HEK293T (cell line): ENCODE data around the gene PTPRA.

ENCODE experiments used
- CTCF ChIA-PET: fragments of 350-600 bp; formaldehyde crosslinking; extraction: SDS; loops from one replicate; lab custom pipeline; 2021; ENCODE audit warnings: antibody characterized with exemption, inconsistent platforms; lab: Yijun Ruan, JAX
- POLR2A ChIA-PET: fragments of 350-600 bp; formaldehyde crosslinking; extraction: SDS; loops from one replicate; lab custom pipeline; 2020; ENCODE audit warnings: antibody characterized with exemption, inconsistent platforms; lab: Yijun Ruan, JAX
- DNase-seq: peaks from one replicate; pipeline ENCODE4 v3.0.0; 2012; ENCODE audit warnings: mixed read lengths; ENCODE audit errors: extremely low spot score
- ARNT ChIP-seq: fragments of 450-650 bp; IDR thresholded peaks from 2 replicates; pipeline ENCODE4 v1.6.1; 2017; ENCODE audit warnings: mild to moderate bottlenecking
- CTBP1 ChIP-seq: fragments of 450-650 bp; IDR thresholded peaks from 2 replicates; pipeline ENCODE4 v1.6.1; 2016; ENCODE audit warnings: borderline replicate concordance
- ELF4 ChIP-seq: fragments of 450-650 bp; IDR thresholded peaks from 2 replicates; pipeline ENCODE4 v1.6.1; 2017; ENCODE audit warnings: antibody characterized with exemption
- FOXA1 ChIP-seq: fragments of 450-650 bp; IDR thresholded peaks from 2 replicates; pipeline ENCODE4 v1.6.1; 2016; ENCODE audit warnings: mild to moderate bottlenecking
- FOXK2 ChIP-seq: fragments of 450-650 bp; IDR thresholded peaks from 2 replicates; pipeline ENCODE4 v1.6.1; 2016; ENCODE audit warnings: mild to moderate bottlenecking
- FOXM1 ChIP-seq: fragments of 450-650 bp; IDR thresholded peaks from 2 replicates; pipeline ENCODE4 v1.6.1; 2017; ENCODE audit warnings: mild to moderate bottlenecking, borderline replicate concordance
- HDGF ChIP-seq: fragments of 450-650 bp; IDR thresholded peaks from 2 replicates; pipeline ENCODE4 v1.6.1; 2017; ENCODE audit warnings: antibody characterized with exemption, borderline replicate concordance
- L3MBTL2 ChIP-seq: fragments of 450-650 bp; conservative IDR thresholded peaks from 2 replicates; pipeline ENCODE4 v1.6.1; 2016; ENCODE audit warnings: mild to moderate bottlenecking
- LEF1 ChIP-seq: fragments of 450-650 bp; IDR thresholded peaks from 2 replicates; pipeline ENCODE4 v1.6.1; 2017; ENCODE audit warnings: mild to moderate bottlenecking, borderline replicate concordance
- NFRKB ChIP-seq: fragments of 450-650 bp; IDR thresholded peaks from 2 replicates; pipeline ENCODE4 v1.6.1; 2016; ENCODE audit warnings: mild to moderate bottlenecking, moderate library complexity
- SP1 ChIP-seq: fragments of 450-650 bp; IDR thresholded peaks from 2 replicates; pipeline ENCODE4 v1.6.1; 2017
- SUZ12 ChIP-seq: fragments of 450-650 bp; IDR thresholded peaks from 2 replicates; pipeline ENCODE4 v1.6.1; 2016; ENCODE audit warnings: mild to moderate bottlenecking
- TARDBP ChIP-seq: fragments of 450-650 bp; IDR thresholded peaks from 2 replicates; pipeline ENCODE4 v1.6.1; 2016
- ZNF384 ChIP-seq: fragments of 450-650 bp; IDR thresholded peaks from 2 replicates; pipeline ENCODE4 v1.6.1; 2016
- TF ChIP-seq, protein P1 (sequence below): fragments of 450-650 bp; IDR thresholded peaks from 2 replicates; pipeline ENCODE4 v1.6.1; 2016

PTPRA gene

GRCh38 chr20:2835331-2835796, 37.9 kb upstream of the PTPRA start:
- DNase-seq: no peak
- CTCF ChIA-PET: no interaction called here
- POLR2A ChIA-PET: interaction anchor here (1.2 kb wide), 1 partner anchor 34 kb away, joined by 5 read pairs; no protein-coding TSS in a partner anchor

GRCh38 chr20:2836035-2836434, 37.2 kb upstream of the PTPRA start:
- ChIA-PET CTCF (no interaction called here), POLR2A (interaction anchor here (1.2 kb wide), 1 partner anchor 35 kb away, joined by 5 read pairs; no protein-coding TSS in a partner anchor)
- TF ChIP-seq FOXA1 (no peak), ELF4 (no peak), ZNF384 (no peak), L3MBTL2 (no peak), SP1 (no peak), HDGF (no peak), ARNT (no peak), FOXM1 (no peak)
- DNase-seq: no peak

More at GRCh38 chr20:2835331-2835796, 37.9 kb upstream of the PTPRA start:
- TF ChIP-seq ELF4: no peak
- TF ChIP-seq L3MBTL2: no peak
- TF ChIP-seq LEF1: no peak
- no peak for TF ChIP-seq ARNT
- TF ChIP-seq TARDBP: no peak
- TF ChIP-seq HDGF: no peak
- no peak for TF ChIP-seq CTBP1
- TF ChIP-seq FOXK2: no peak
- TF ChIP-seq SUZ12: no peak
- no peak for TF ChIP-seq SP1
- TF ChIP-seq, protein P1, sequence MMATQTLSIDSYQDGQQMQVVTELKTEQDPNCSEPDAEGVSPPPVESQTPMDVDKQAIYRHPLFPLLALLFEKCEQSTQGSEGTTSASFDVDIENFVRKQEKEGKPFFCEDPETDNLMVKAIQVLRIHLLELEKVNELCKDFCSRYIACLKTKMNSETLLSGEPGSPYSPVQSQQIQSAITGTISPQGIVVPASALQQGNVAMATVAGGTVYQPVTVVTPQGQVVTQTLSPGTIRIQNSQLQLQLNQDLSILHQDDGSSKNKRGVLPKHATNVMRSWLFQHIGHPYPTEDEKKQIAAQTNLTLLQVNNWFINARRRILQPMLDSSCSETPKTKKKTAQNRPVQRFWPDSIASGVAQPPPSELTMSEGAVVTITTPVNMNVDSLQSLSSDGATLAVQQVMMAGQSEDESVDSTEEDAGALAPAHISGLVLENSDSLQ: no peak
- TF ChIP-seq ZNF384: no peak
- no peak for TF ChIP-seq NFRKB
- TF ChIP-seq FOXM1: no peak

GRCh38 chr20:2837221-2837960, 35.9 kb upstream of the PTPRA start:
- ChIA-PET POLR2A (no interaction called here), CTCF (no interaction called here)
- DNase-seq: no peak
- TF ChIP-seq SUZ12: no peak
- no peak for TF ChIP-seq TARDBP
- no peak for TF ChIP-seq SP1
- TF ChIP-seq ZNF384: no peak

DNA sequence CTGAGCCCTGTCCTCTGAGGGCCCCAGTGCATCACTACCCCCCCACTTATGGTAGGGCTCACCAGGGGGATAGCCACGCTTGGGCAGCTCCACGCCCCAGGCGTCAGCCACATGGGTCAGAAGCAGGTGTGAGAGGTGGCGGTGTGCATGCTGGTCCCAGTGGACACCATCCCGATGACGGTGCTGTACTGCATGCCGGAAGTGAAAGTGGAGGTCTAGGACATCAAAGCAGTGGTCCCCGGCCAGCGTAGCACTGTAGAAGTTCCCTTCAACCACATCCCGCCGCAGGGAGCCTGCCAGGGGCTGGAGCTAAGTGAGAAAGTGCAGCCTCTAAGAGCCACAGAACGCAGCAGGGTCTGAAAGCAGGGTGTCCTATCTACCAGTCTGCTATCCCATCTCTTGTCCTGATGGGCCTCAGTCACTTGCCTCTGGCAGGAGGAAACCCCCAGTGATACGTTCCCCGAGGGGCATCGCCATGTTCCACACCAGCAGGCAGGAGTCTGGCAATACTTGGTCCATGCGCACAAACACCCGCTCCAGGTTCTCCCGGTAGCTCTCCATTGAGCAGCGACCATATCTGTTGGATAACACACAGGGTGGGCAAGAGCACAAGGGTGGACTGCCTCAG, 35.0 kb upstream of the PTPRA start:
- no peak for DNase-seq
- TF ChIP-seq FOXM1: no peak
- TF ChIP-seq TARDBP: no peak
- no peak for TF ChIP-seq L3MBTL2
- TF ChIP-seq FOXA1: no peak
- TF ChIP-seq LEF1: no peak
- ChIA-PET CTCF (no interaction called here), POLR2A (interaction anchor here (1.2 kb wide), 1 partner anchor 65 kb away, joined by 3 read pairs; no protein-coding TSS in a partner anchor)

- CTCF ChIA-PET: no interaction called here
- no peak for DNase-seq
- POLR2A ChIA-PET: interaction anchor here (1.0 to 1.2 kb wide), 2 partner anchors 66 to 77 kb away, joined by 3 read pairs; no protein-coding TSS in a partner anchor
- no peak for TF ChIP-seq FOXK2
- TF ChIP-seq SUZ12: no peak
Observed at GRCh38 chr20:2838847-2839671, 34.2 kb upstream of the PTPRA start.

GRCh38 chr20:2839732-2840137, 33.5 kb upstream of the PTPRA start:
- DNase-seq: no peak
- POLR2A ChIA-PET: interaction anchor here (1.0 to 1.3 kb wide), 3 partner anchors 39 to 154 kb away, joined by 3 to 4 read pairs (median 3); no protein-coding TSS in a partner anchor
- CTCF ChIA-PET: no interaction called here
- TF ChIP-seq FOXM1 (no peak), ARNT (no peak), ZNF384 (no peak)

GRCh38 chr20:2840138-2840966, 32.9 kb upstream of the PTPRA start, which contains the start of the genes PCED1A and VPS16:
TSS of gene PCED1A (minus strand) at chr20:2840655. CDS start at chr20:2839912, 743 bp downstream.
TSS of gene VPS16 (plus strand) at chr20:2840745. CDS start at chr20:2840775, 30 bp downstream.
- CTCF ChIA-PET: no interaction called here
- POLR2A ChIA-PET: interaction anchor here (0.8 to 1.4 kb wide), 6 partner anchors 39 to 154 kb away, joined by 3 to 5 read pairs (median 3); no protein-coding TSS in a partner anchor
- no peak for TF ChIP-seq TARDBP
- peak; percentile 75 for TF ChIP-seq ELF4
- peak; percentile 98 for TF ChIP-seq L3MBTL2
- DNase-seq: peak; percentile 98
